C4-2B (cell line): ENCODE measurements around the gene ADCY1.

Experiments used
- ZFX ChIP-seq: fragments of 450-650 bp; IDR thresholded peaks from 2 replicates; pipeline ENCODE4 v1.6.1; 2017
- TF ChIP-seq, protein P1 (sequence below): fragments of 450-650 bp; conservative IDR thresholded peaks from 2 replicates; pipeline ENCODE4 v1.5.1; 2017; ENCODE audit warnings: mild to moderate bottlenecking

DNA sequence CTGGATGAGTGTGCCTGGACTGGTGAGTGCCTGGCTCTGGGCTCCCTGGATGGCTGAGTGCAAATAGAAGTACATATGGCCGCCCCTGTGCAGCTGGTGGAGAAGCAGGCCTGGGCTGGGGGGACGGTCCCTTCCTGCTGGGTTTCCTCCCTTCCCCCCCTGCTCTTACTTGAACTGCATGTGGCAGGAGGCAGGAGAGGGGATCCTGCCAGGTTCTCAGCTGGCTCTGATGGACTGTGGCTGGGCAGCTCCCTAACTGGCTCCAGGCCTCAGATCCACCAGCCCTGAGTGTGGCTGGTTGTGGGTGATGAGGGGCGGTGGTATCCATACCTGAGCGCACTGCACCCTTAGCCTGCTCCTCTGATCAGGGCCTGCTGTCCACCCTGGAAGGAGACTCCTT lies 26.9 kb downstream of the ADCY1 start:
- TF ChIP-seq, protein P1, sequence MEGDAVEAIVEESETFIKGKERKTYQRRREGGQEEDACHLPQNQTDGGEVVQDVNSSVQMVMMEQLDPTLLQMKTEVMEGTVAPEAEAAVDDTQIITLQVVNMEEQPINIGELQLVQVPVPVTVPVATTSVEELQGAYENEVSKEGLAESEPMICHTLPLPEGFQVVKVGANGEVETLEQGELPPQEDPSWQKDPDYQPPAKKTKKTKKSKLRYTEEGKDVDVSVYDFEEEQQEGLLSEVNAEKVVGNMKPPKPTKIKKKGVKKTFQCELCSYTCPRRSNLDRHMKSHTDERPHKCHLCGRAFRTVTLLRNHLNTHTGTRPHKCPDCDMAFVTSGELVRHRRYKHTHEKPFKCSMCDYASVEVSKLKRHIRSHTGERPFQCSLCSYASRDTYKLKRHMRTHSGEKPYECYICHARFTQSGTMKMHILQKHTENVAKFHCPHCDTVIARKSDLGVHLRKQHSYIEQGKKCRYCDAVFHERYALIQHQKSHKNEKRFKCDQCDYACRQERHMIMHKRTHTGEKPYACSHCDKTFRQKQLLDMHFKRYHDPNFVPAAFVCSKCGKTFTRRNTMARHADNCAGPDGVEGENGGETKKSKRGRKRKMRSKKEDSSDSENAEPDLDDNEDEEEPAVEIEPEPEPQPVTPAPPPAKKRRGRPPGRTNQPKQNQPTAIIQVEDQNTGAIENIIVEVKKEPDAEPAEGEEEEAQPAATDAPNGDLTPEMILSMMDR: no peak
- no peak for TF ChIP-seq ZFX
